HG03280 (cell line): ENCODE measurements around the gene ZCCHC14.
"Not testable (repeated sequence)": the region's sequence is repeated elsewhere in the genome, so short reads cannot be mapped to it uniquely, and the experiment has no call there.

Experiments used
- ATAC-seq: cut with Tn5 transposase; IDR thresholded peaks from one replicate; pipeline ENCODE4 v1.9.1; 2021; ENCODE audit warnings: mild to moderate bottlenecking, moderate library complexity; ENCODE audit not compliant: unreplicated experiment

The ZCCHC14 gene

DNA sequence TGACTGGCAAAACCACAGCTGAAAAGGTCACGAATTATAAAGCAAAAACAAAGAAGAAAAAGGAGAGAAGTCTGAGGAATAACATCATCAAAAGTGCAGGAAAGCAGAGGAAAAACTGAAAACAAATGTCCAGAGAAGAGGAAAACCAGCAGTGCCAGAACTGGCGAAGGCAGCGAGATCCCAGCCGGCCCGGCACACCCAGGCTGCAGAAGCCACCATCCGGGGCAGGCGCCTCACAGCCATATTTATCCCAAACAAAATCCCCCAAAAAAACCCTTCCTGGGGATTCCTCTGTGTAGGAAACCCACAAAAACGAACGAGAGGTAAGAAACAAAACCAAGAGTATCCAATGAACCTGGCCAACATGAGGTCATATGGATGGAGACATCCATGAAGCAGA lies 10.6 kb downstream of the ZCCHC14 start:
- ATAC-seq, result no peak

DNA sequence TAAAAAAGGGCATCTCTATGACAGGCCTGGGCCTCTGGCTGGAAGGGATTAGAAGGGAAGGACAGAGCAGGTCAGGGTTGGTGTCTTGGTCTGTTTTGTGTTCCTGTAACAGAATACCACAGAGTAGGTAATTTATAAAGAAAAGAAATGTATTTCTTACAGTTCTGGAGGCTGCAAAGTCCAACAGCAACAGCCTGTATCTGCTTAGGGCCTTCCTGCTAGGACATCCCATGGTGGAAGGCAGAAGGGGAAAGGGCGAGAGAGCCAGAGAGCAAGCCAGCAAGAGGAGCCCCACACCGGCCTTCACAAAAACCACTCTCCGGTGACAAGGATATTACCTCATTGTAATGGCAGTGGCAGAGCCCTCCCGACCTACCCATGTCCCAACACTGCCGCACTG lies 11.1 kb downstream of the ZCCHC14 start:
- ATAC-seq, result not testable (repeated sequence)

DNA sequence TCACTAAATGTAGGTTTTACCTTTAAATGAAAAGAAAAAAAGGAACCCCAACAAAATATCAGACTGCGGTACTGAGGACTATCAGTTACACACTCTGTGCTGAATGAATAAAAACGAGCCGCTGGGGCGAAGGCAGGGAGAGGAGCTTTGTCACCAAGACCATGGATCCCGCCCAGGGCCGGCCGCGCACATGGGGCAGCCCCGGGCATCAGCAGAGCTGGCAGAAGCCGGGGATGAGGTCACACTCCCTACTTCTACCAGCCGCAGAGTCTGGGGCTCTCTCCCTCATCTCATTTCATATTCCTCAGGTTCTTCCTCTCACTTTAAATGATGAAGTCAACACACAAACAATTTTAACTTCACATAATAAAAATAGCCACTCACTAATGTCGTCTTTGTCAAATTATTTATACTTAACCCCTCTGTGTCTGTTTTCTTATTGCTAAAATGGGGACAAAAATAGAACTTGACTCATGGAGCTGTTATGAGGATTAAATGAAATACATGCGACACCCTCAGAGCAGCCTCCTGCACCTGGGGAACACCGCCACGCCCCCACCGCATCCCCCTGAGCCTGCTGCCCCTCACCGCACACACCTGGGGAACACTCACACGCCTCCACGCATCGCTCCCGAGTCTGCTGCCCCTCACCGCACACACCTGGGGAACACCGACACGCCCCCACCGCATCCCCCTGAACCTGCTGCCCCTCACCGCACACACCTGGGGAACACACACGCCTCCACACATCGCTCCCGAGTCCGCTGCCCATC lies 15.4 kb downstream of the ZCCHC14 start:
- not testable (repeated sequence) for ATAC-seq

DNA sequence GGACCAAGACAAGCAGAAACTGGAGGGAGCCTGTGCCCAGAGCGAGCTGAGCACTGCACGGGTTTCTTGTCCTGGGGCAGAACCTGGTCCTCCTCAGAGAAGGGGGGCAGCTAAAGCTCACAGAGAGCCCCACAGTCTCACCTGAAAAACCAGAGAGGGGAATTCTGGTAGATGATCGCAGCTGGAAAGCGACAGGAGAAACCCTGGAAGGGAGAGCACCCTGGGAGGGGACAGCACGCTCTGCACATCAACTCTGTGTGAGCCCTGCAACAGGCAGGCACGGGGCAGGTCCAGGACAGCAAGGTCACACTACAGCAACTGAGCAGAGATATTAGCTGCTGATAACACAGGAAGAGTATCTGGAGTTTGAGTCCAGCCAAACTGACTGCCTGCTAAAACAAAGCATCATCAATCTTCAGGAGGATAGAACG lies 18.2 kb downstream of the ZCCHC14 start:
- ATAC-seq, result no peak

DNA sequence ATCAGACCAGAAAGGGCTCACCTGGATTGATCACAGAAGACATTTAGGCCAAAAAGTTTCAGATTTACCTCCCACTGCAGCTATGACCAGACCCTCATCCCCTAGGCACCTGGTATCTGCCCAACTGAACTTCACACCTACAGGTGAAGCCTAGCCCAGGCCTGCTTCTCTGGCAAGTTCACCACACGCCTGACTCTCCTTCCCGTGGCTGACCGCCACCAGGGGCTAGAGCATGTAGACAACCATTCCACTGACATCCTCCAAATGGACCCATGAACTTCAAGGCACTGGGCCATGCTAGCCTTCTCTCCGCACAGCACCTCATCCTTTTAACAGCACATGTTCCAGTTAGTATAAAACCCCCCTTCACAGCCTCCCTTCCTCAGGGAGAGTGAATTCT lies 18.8 kb downstream of the ZCCHC14 start:
- no peak for ATAC-seq

DNA sequence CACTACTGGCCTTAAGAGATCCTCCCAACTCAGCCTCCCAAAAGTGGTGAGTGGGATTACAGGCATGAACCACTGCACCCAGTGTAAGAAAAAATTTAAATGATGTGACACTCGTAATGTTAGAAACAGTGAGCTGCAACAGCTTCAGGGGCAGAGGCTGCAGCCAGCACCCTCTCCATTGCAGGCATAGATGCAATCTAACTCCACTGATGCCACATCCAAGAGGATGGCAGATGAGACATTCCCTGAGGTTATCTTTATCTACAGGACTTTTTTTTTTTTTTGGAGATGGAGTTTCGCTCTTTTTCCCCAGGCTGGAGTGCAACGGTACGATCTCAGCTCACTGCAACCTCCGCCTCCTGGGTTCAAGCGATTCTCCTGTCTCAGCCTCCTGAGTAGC lies 19.9 kb downstream of the ZCCHC14 start:
- ATAC-seq, result no peak

DNA sequence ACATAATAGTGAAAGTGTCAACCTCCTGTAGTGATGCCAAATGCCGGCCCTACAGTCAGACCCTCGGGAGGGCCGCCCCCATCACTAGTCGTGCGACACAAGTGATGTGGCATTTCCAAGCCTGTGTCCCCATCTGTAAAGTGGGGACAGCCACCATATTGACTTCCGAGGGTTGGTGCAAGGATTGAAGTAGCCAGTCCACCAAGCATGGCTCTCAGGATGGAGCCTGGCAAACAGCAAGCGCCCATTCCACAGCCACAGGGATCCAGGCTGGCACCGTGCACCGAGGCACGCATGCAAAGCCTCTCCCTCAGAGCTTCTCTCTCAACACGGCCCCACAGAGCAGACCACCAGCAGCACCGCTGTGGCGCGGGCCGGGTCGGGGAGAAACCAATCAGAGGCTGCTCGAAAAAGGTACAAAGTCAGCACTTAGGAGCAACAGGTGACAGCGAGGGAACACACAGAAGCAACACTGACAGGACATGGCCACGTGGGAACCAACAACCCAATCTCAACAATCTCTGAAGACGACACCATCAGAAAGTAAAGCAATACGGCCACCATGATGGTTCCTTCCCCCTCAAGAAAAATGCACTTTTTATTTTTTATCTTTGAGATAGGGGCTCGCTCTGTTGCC lies 20.6 kb downstream of the ZCCHC14 start:
- no peak for ATAC-seq

DNA sequence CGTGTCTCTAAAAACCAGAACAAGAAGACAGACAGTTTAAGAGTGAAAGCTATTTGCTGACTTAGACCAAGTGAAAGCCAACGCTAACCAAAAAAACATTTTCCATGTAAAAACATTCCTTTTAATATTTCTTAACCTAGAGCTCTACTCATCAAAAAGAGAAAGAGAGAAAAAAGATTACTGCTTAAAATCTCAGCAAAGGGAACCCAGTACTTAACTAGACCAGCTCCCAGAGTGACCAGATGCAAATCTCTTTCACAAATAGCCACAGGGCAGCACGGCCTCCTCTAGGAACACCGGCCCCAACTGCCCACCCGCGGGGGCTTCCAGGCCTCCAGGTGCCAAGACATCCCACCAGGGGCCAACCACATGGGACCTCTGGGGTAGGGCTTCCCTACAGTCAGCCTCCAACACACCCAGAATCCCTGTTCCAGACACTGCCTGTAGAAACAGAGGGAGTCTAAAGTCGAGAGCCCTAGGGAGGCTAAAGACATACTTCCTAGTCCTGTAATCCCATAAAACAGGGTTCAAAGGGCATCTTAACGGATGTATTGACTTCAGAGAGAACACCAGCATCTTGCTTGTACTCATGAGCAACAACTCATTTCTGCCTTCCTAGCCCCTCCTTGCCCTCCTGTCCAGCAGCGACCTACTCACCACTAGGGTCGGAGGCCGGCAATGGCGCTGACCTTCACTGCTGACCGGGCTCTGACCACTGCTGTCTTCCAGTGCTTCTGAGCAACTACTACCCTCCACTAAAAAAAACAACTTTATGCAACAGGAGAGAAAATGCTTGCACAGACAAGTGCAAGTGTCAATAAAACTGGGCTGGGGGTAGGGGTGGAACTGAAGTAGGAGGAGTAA lies 21.3 kb downstream of the ZCCHC14 start:
- ATAC-seq, result no peak

DNA sequence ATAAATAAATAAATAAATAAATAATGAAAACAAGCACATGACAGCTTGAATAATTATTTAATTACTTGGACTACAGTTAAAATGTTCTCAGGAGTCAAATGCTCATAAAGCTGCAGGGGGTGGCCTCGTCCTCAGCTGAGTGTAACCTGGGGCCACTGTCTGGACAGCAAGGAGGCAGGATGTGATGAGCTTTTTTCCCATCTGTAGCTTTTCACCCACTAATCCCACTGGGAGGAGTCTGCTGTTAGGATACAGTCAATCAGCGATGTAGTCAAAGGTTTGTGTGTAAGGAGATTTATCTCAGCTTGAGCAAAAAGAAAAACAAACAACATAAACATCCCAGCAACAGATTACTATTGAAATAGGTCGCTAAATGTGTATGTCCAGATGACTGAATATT lies 22.5 kb downstream of the ZCCHC14 start:
- ATAC-seq, result no peak

DNA sequence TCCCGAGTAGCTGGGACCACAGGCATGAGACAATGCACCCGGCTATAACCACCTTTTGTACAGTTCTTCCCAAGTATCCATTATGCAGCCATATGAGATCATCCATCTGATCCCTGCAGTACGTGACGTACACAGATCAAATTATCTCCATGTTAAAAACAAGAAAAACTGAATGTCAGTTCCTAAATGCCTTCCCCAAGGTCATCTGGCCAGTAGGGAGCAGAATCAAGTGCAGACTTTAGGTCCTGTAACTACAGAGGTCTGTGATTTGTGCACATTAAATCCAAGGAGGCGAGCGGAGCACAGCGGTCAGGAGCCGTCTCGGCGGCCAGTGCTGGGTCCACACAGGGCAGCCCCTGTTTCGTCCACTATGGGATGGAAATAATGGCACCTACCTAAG lies 23.7 kb downstream of the ZCCHC14 start:
- ATAC-seq, result no peak

DNA sequence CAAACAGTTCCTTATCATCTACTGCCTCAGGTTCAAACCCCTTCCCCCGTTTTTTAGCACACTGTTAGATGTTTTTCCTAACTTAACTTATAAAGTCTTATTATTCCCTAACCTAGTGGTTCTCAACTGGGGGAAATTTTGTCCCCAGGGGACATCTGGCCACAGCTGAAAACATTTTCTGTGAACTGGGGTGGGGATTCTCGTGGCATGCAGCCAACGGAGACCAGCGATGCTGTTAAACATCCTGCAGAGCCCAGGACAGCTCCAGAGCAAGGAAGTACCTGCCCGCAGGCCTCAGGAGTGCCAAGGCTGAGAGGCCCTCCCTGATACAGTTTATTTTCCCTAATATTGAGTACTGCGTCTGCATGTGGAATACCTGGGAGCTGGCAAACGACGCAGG lies 24.3 kb downstream of the ZCCHC14 start:
- no peak for ATAC-seq

DNA sequence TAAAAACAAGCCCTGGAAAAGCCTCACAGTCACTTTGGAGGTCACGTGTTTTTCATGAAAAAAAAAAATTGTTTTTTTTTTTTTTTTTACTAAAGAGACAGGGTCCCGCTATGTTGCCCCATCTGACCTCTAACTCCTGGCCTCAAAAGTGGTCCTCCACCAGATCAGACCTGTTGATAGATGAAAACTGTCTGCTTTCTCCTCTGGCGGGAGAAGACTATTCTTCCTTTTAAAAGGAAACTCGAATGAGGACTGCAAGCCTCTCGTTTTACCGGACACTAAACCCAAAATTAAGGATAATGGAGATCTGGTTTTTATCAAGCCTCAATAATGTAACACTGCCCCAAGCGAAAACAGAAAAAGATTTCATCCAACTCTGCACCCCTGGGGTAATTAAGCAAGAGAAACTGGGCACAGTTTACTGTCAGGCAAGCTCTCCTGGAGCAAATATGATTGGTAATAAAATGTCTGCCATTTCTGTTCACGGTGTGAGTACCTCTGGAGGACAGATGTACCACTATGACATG lies 25.8 kb downstream of the ZCCHC14 start:
- ATAC-seq, result no peak

DNA sequence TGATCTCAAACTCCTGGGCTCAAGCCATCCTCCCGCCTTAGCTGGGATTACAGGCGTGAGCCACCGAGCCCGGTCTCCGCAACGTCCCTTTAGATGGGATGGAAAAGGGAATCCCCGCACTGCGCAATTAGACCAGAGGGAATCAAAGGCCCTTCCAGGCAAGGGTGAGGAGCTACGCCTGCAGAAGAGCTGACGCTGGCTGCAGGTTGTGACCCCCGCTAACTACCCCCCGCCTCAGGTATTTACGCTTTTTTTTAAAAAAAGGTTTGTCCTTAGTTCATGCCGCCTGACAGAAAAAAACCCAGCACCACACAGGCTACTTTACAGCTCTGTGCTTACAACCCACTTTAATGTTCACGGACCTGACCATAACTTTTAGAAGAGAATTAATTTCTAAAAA lies 26.9 kb downstream of the ZCCHC14 start:
- no peak for ATAC-seq

DNA sequence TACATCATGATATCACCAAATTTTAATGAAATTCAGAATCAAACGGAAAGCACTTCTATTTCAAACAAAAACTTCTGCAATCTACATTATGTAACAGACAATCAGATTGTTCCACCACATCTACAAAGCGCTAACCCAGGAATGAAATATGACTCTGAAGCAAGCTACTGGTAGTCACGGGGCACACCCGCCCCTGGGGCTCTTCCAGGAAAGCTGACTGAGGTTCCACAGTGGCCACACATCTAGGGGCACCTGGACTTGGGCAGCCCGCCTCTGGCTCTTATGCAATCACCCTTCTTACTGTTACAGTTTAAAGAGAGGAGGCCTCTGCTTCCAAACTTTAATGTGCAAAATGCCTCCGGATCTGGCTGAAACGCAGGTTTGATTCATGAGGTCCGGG lies 27.5 kb downstream of the ZCCHC14 start:
- ATAC-seq, result no peak

DNA sequence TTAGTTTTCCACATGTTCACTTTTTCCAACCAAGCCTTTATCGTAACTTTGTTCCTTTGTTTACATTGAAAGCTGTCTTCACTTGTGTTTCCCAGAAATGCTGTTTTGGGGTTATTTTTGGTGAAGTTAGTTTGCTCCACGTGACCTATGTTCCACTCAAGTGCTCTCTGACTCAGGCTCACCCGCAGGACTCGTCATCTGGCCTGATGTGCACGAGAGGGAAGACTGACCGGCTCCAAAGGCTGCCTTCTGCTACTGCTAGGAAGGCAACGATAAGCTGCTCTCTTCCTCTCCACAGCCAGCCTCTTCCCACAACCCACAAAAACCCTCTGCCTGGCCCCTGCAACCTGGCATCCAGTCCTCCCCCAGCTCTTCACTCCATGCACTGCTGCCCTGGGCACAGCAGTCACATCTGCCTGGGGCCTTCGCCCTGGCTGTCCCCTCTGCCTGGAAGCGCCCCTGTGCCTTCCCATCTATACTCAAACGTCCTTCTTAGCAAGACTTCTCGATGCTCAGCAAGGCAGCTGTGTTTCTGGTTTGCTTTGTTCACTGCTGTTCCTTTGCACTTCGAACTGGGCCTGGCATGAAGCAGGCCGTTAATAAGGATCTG lies 28.0 kb downstream of the ZCCHC14 start:
- ATAC-seq, result no peak

DNA sequence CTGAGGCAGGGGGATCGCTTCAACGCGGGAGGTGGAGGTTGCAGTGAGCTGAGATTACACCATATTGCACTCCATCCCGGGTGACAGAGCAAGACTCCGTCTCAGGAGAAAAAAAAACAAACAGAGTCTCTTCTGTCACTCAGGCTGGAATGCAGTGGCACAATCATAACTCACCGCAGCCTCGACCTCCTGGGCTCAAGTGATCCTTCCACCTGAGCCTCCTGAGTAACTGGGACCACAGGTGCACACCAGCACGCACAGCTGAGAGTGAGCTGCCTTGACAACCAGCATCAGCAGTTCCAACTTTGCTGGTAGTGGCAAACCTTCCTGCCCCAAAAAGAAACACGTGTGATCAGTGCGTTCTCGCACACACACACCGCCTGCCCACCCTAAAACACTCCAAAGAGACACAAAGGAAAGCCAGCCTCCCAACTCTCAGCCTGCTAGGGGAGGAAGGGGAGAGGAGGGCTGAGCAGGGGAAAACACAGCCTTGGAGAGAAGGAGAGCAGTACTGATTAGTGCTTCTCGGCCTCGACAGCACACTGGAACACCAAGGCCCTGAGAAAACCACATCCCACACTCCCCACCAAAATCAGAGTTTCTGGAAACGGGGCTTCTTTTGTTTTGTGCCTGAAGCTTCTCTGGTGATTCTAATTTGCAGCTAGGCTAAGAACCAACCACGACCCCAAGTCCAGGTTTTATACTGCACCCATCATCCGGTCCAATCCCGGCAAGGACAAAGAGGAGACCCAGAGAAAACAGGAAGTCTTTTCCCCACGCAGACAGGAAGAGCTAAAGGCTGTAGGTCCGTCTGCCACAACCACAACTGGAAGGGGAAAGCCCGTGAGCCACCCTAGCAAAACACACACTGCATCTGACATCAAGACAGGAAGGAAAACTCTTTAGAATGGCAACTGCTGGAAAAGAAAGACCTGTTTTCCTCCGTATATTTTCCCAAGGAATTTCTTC lies 28.8 kb downstream of the ZCCHC14 start:
- ATAC-seq, result no peak

DNA sequence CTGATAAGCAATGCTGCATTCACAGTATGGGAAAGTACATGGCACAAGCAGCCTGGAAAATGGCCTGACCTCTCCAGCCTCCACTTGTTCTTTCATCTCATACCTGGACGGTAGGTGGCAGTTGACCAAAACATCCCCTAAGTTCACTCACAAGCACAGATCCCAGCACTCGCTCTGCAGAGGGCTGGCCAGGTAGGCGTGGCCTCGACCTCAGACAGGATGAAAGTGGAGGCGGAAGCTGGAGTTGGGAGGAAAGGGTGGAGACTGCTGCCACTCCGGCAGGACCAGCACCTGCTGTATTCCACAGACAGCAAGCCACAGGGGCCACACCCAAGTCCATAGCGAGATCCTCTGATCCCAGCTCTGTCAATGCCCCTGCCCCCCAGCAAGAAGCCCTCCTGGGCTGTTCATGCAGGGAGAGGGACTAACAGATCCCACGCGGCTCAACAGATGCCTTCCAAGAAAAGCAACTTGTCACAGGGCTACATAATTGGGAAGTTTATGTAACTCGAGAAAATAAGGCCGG lies 31.3 kb downstream of the ZCCHC14 start:
- no peak for ATAC-seq

DNA sequence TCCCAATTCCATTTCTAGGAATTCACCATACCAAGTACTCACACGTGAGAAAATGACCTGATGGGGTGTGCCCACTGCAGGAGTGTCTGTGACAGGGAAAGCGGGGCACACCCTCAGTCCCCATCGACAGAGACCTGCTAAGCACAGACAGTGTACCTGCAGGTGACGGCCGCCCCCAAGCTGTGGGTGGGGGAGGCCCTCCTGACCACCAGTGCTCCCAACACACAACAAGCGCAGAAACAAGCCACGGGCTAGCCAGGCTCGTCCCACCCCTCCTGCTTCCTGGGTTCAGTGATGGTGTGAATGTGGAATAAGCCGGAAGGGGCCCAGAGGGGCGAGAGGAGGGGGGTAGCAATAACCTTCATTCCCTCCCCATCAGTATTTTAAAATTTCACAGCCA lies 31.9 kb downstream of the ZCCHC14 start:
- ATAC-seq, result no peak

DNA sequence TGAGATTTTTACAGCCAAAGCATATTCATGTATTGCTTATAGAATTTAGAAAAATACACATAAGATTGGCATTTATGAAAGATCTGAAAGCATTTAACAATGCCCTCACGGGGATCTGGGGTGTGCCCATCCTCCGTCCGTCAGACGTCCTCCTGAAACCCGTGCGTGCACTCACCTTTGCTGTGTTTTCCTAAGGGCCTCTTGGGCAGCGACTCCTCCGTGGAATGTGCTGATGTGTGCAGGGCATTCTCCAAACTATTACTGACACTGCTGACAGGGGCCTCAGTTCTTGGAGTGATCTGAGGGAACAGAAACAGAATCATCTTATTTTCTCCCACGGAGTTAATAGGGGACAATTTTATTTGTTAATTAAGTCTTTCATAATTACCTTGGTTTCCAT lies 33.0 kb downstream of the ZCCHC14 start:
- ATAC-seq, result no peak

DNA sequence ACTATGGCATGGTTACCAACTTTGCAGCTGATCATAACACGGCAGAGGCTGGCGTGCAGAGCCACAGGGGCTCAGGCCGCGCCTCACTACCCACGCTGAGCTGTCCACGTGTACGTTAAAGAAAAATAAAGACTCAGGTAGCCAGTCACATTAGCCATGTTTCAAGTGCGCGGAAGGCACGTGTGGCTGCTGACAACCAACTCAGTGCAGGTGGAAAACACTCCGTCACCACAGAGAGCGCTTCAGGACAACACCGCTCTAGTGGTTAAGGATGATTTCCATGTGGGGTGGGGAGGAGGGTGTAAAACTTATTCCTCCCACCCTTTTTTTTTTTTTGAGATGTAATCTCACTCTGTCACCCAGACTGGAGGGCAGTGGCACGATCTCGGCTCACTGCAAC lies 33.8 kb downstream of the ZCCHC14 start:
- no peak for ATAC-seq
